Fibroblast of skin of right quadriceps (primary cell): Measurements from ENCODE around the gene ZNF189.

Experiments
- DNase-seq: peaks from one replicate; pipeline ENCODE4 v3.0.0-alpha.2; 2013

The ZNF189 gene

GRCh38 chr9:101398068-101398929, at the start of gene ZNF189, which contains the start of gene MRPL50:
TSS of gene ZNF189 (plus strand) at chr9:101398851. CDS start at chr9:101399157, 306 bp downstream.
TSS of gene MRPL50 (minus strand) at chr9:101398618. CDS start at chr9:101398592, 26 bp downstream.
- peak; percentile 99 for DNase-seq

- DNase-seq = no peak
Observed at GRCh38 chr9:101350285-101350684, 48.4 kb upstream of the ZNF189 start.

- DNase-seq = no peak
Observed at GRCh38 chr9:101352892-101353463, 45.7 kb upstream of the ZNF189 start.

- DNase-seq = no peak
Observed at GRCh38 chr9:101353683-101354082, 45.0 kb upstream of the ZNF189 start.

GRCh38 chr9:101354143-101354764, 44.4 kb upstream of the ZNF189 start:
- DNase-seq = no peak

- no peak for DNase-seq
Observed at GRCh38 chr9:101354765-101355708, 43.6 kb upstream of the ZNF189 start.

GRCh38 chr9:101356619-101357018, 42.0 kb upstream of the ZNF189 start:
- DNase-seq = no peak

- DNase-seq = no peak
Observed at GRCh38 chr9:101359679-101360078, 39.0 kb upstream of the ZNF189 start.

- DNase-seq = no peak
Observed at GRCh38 chr9:101360647-101361046, 38.0 kb upstream of the ZNF189 start.

- no peak for DNase-seq
Observed at GRCh38 chr9:101362450-101362849, 36.2 kb upstream of the ZNF189 start.

GRCh38 chr9:101365181-101365580, 33.5 kb upstream of the ZNF189 start:
- peak; percentile 81 for DNase-seq

GRCh38 chr9:101366038-101366756, 32.5 kb upstream of the ZNF189 start:
- peak; percentile 69 for DNase-seq

GRCh38 chr9:101367323-101367722, 31.3 kb upstream of the ZNF189 start:
- DNase-seq = no peak

- peak; percentile 71 for DNase-seq
Observed at GRCh38 chr9:101369286-101369685, 29.4 kb upstream of the ZNF189 start.

- no peak for DNase-seq
Observed at GRCh38 chr9:101369884-101370531, 28.6 kb upstream of the ZNF189 start.

GRCh38 chr9:101371813-101372212, 26.8 kb upstream of the ZNF189 start:
- no peak for DNase-seq

- DNase-seq = no peak
Observed at GRCh38 chr9:101372327-101373118, 26.1 kb upstream of the ZNF189 start.

- DNase-seq = peak; percentile 35
Observed at GRCh38 chr9:101375546-101375945, 23.1 kb upstream of the ZNF189 start.

- peak; percentile 96 for DNase-seq
Observed at GRCh38 chr9:101376111-101376848, 22.4 kb upstream of the ZNF189 start.

- no peak for DNase-seq
Observed at GRCh38 chr9:101380295-101380694, 18.4 kb upstream of the ZNF189 start.
